GM10847 (cell line): Measurements from ENCODE around the gene CPA1.

Experiments
- POLR2A ChIP-seq: IDR thresholded peaks from 2 replicates; pipeline ENCODE4 v1.6.1; 2011; ENCODE audit not compliant: insufficient read length; ENCODE audit errors: extremely low read depth

CPA1 gene

DNA sequence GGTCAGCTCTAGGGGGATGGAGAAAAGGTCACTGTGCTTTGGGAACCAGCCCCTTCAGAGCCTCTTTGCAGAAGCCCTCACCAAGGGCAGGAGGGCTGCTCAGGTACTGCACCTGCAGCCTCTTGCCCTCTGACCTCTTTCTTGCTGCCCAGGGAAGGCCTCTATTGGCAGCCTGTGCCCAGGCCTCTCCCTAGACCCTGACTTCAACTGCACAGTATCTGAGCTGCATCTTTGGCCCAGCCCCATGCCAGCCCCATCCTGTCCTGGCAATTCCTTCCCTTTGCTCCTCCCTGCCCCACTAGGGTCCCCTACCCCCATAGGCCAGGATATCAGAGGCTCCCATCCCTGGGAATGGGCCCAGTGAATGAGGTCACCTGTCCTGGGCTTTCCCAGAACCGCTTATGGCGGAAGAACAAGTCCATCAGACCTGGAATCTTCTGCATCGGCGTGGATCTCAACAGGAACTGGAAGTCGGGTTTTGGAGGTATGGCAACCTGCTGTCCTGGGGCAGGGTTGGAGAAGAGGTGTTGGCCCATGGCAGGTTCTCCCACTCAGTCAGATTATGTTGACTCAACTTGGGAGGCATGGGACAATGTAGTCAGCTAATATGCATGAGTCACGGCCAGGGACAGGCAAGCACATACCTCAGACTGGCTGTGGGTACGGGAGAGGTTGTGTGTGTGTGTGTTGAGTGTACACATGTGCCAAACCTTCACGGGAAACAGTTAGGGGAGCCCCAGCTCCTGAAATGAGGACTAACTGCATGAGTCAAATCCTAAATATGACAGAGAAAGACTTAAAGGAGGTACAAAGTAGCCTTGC, 17.1 kb upstream of the CPA1 start:
- TF ChIP-seq POLR2A, result no peak

- no peak for TF ChIP-seq POLR2A
These were observed 15.8 kb upstream of the CPA1 start for GRCh38 chr7:130364451-130364850.

DNA sequence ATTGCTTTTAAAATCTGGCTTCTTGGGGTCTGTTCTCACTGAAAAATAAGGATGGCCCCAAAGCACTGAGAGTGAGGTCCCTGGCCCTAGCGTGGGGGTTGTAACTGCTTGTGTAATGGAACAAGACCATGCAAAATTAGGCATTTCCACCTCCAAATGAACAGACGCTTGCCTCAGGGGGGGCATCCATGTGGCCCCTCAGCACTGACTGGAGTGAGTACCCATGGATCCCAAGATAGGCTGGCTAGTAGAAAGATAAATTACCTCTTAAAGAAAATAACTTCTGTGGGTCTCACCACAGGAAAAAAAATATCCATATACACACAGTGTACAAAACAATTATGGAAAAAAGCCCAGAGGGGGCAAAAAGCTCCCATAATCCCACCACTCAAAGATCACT, 15.2 kb upstream of the CPA1 start:
- TF ChIP-seq POLR2A, result no peak

- TF ChIP-seq POLR2A, result no peak
These were observed 14.5 kb upstream of the CPA1 start for GRCh38 chr7:130365511-130366441.

DNA sequence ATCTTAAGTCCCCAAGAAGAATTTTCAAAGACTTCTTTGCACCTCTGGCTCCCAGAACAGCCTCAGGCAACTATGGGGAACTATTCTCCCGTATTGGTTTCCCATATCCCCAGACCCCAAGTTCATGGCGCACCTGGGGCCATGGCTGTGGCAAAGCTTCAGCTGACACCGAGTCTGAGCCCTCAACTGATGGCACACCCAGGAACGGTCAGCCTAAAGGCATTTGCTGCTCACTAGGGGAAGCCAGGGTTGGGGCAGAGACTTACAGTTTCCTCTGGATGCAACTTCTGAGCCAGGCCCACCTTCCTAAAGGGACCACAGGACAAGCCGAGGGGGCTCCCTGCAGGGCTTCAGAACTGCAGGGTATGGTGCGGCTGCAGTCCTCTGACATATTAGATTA, 13.7 kb upstream of the CPA1 start:
- no peak for TF ChIP-seq POLR2A

DNA sequence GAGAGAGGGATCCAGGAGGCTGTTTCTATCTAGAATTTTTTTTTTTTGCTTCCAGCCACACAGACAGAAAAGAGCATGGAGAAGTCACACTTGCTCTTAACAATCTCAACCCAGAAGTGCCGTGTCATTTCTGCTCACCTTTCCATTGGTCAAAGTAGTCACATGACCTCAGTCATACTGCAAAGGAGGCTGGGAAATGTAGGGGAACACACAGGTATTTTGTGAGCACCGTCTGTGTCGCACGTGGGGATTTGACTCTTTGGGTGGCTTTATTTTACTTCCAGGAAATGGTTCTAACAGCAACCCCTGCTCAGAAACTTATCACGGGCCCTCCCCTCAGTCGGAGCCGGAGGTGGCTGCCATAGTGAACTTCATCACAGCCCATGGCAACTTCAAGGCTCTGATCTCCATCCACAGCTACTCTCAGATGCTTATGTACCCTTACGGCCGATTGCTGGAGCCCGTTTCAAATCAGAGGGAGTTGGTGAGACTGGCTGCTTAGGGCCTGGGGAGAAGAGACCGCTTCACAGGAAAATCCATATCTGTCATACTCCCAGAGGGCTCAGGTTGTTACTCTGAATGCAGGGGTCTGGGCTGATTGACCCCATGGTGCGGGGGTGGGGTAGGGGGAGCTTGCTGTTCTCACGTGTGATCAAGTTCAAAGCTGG, 13.1 kb upstream of the CPA1 start:
- TF ChIP-seq POLR2A, result no peak

- TF ChIP-seq POLR2A, result no peak
These were observed 12.2 kb upstream of the CPA1 start for GRCh38 chr7:130367836-130368746.

GRCh38 chr7:130369110-130369711, 11.1 kb upstream of the CPA1 start:
- TF ChIP-seq POLR2A, result no peak

- TF ChIP-seq POLR2A, result no peak
These were observed 10.3 kb upstream of the CPA1 start for GRCh38 chr7:130369831-130370550.

- TF ChIP-seq POLR2A, result no peak
These were observed 9.2 kb upstream of the CPA1 start for GRCh38 chr7:130371046-130371445.

DNA sequence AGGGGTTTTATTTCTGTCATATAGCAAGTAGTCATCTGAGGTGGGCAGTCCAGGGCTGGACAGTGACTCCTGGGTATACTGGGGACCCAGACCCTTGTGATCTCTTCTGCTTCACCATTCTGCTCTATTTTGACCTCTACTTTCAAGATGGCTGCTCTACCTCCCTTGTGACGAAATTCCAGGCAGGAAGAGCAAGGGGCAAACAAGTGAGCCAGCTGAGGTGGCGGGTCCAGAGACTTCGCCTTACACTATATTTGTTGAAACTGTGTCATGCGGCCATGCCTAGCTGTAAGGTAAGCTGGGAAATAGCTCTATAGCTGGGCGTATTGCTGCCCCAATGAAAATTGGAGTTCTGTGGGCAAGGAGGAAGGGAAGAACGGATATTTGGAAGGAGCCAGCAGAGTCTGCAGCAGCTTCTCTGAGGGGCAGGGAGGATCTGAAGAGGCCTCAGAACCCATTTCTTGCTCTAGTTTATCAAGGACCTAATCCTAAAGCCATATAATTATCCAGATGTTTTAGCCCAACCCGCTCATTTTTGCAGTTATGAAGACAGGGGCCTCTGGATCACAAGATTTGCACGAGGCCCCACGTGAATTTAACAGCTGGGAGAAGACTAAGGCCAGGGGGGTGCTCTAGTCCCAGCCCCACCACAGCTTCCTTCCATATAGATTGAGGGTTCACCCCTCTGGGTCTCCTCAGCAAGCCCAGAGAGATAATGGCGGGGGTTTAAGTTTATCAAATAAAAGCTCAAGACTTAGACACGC, 7.7 kb upstream of the CPA1 start:
- no peak for TF ChIP-seq POLR2A

DNA sequence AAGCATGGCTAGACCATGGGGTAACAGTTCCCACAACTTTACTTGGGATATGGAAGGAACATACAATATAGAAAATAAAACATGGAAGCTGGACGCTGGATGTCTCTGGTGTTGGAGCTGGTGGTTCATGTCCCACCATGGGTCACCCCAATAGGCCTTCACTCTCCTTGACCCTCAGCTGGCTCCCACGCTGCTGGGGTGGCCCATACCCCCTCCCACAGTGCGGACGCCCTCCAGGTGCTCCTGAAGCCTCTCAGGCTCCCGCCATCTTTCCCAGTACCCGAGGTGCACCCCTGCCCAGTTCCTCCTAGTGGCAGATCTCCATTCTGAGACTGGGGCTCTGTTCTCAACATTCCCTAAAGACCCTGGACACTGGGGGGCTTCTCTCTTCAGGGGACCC, 5.8 kb upstream of the CPA1 start:
- TF ChIP-seq POLR2A, result no peak

DNA sequence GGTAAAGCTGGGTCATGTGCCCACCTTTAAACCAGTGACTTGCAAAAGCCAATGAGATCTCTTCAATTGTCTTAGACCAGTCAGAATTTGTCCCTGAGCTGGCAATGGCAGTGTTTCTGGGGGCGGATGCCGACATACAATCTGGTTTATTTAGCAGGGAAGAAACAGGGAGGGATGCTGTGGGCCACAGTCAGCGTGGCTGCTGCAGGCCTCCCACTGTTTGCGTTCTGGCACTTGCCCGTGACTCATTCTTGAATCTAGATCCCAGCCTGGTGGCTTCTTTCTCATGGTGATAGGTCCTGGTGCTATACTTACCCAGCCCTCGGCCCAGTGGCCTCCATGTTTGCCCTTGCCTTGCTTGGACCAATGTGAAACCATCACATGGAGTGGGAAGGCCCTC, 3.1 kb upstream of the CPA1 start:
- no peak for TF ChIP-seq POLR2A

GRCh38 chr7:130379019-130379418, 1.3 kb upstream of the CPA1 start:
- no peak for TF ChIP-seq POLR2A
